ENCODE measurements around the gene SEPTIN5. TPM values are rescaled to one million over a fixed set of nuclear protein-coding genes. Genes with fewer than 3 reads are reported as not detected.

SEPTIN5 gene
- total RNA-seq, 1 donor = 20.9 TPM

DNA sequence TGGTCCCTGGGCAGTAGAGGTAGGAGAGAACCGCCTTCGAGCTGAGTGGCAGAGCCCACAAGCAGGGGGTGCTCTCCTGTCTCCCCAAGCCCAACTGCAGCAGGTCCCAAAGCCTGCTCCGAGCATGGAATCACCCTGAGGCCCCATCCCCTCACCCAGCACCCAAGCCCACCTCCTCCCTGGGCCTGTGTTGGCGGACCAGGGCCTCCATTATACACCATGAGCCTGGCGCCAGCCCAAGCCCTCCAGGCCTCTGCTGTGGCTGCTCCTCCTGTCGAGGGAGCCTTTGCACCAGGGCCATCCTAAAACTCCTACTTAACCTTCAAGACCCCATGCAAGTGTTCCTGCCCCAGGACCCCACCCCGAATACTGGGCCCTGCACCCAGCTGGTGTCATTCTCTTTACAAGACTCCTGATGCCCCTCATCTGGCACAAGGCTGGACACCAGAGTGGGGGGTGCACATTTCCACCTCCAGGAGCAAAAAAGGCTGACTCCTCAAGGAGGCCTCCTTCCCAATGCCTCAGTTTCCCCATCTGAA is 25.7 kb downstream of the SEPTIN5 start:
- Histone ChIP-seq H3K4me1 (ENCODE audit: insufficient read depth, low read length) (no peaks in the 10 kb centered on the region), H3K9me3 (ENCODE audit: low read depth, low read length) (no peaks in the 10 kb centered on the region), H3K4me3 (ENCODE audit: low read length) (no peak overlapping the region), H3K27me3 (ENCODE audit: insufficient read depth, low read length) (no peaks in the 10 kb centered on the region)

DNA sequence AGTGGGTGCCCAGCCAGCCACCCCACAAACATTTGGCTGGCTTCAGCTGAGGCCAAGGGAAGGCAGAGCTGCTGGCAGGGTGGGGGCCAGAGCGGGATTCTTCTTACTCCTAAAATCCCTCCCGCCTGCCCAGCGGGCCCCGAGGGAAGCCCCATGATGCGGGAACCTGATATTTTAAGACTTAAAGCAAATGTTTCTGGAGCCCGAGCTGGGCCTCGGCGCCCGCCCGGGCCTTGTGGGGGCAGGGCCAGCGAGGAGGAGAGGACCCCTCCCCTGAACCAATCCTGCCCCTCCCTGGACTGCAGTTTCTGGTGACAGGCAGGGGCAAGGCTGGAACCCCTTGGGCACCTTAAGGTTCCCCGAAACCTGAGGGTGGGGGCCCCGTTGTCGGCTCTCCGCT is 26.3 kb downstream of the SEPTIN5 start:
- no peaks in the 10 kb centered on the region for H3K4me1 ChIP-seq (ENCODE audit: insufficient read depth, low read length)
- no peaks in the 10 kb centered on the region for H3K27me3 ChIP-seq (ENCODE audit: insufficient read depth, low read length)
- no peaks in the 10 kb centered on the region for H3K9me3 ChIP-seq (ENCODE audit: low read depth, low read length)
- no peak overlapping the region for H3K4me3 ChIP-seq (ENCODE audit: low read length)

DNA sequence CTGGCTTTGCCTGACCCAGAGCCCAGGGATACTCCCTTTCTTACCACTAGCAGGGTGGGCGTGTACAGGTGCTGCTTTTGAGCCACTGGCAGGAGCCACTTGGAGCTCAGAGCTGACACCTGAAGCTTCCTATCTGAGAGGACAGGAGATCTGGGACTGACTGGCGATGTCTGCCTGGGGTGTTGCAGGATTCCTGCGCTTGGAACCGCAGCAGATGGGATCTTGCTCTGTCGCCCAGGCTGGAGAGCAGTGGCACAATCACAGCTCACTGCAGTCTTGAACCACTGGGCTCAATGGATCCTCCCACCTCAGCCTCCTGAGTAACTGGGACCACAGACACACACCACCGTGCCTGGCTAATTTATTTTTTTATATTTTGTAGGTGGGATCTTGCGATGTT is 26.8 kb downstream of the SEPTIN5 start:
- Histone ChIP-seq H3K4me1 (ENCODE audit: insufficient read depth, low read length) (no peaks in the 10 kb centered on the region), H3K4me3 (ENCODE audit: low read length) (no peak overlapping the region), H3K27me3 (ENCODE audit: insufficient read depth, low read length) (no peaks in the 10 kb centered on the region), H3K9me3 (ENCODE audit: low read depth, low read length) (no peaks in the 10 kb centered on the region)

DNA sequence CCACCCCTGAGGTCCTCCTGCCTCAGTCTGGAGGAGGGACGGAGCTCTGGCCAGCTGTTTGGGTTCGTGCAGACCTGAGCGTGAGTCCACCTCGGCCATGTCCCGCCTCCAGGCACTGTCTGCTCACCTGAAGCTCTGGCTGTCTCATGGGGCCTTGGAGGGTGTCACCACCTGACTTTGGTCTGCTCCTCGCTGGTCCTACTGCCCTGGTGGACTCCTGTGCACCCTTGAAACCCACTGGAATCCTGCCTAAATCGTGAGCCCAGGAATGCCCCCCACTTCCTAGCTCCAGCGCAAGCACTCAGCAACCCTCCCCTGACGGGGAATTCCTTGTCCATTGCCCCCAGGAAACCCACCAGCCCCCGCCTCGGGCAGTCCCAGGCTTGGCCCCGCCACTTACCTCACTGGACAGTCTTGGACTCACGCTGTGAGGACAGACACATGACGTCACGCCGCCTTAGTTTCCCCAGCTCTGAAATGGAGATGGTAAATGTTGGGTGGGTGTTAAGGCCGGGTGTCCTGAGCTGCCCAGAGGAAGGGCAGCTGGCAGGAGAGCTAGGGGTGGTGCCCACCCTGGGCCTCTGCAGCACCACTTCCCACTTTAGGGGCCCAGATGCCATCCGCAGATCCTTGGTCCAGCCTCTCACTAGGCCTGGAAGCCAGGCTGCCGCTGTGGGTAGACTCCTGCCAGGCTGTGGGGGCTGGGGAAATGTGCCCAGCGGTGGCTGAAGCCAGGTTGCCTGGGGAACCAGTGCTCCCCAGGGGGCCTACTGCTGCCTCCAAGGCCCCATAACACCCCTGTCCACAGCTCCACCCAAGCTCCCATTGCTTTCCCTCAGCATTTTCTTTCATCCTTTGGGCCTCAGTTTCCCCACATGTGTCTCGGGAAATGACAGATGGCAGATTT is 28.1 kb downstream of the SEPTIN5 start:
- H3K9me3 ChIP-seq (ENCODE audit: low read depth, low read length) = no peaks in the 10 kb centered on the region
- H3K27me3 ChIP-seq (ENCODE audit: insufficient read depth, low read length) = no peaks in the 10 kb centered on the region
- no peak overlapping the region for H3K4me3 ChIP-seq (ENCODE audit: low read length)
- no peaks in the 10 kb centered on the region for H3K4me1 ChIP-seq (ENCODE audit: insufficient read depth, low read length)

DNA sequence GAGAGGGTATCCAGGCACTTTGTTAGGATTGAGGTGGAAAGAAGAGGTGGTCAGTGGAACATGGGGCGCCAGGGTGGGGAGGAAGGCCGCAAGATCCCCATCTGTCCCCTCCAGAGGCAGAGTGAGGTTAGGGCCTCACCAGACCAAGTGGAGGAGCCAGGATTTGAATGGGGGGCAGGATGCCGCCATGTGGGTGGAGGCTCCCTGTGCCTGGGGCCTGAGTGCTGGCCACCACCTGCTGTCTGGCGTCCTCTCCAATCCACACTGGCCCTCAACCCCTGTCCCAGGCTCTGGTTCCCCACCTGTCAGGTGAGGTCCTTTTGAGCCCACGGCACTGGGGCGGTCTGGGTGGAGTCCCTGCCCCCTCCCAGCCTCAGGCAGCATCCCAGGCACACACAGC is 28.8 kb downstream of the SEPTIN5 start:
- H3K27me3 ChIP-seq (ENCODE audit: insufficient read depth, low read length) = no peaks in the 10 kb centered on the region
- no peak overlapping the region for H3K4me3 ChIP-seq (ENCODE audit: low read length)
- no peaks in the 10 kb centered on the region for H3K9me3 ChIP-seq (ENCODE audit: low read depth, low read length)
- H3K4me1 ChIP-seq (ENCODE audit: insufficient read depth, low read length) = no peaks in the 10 kb centered on the region

DNA sequence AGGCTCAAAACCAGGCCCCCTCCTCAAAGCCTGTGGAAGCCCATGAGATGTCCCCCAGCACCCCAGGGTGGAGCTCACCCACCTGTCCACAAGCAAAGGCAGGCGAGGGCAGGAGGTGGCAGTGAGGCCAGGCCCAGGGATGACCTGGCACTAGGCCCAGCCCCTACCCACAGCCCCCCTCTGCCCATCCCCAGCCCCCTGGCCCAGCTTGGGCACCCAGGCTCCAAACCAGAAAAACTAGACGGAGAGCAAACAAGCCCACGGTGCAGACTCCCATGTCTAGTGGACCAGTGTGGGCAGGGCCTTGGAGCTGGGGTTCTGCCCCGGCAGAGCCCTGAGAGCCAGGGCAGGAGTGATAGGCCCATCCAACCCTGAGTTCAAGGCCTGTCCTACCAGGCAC is 29.3 kb downstream of the SEPTIN5 start:
- Histone ChIP-seq H3K27me3 (ENCODE audit: insufficient read depth, low read length) (no peaks in the 10 kb centered on the region), H3K9me3 (ENCODE audit: low read depth, low read length) (no peaks in the 10 kb centered on the region), H3K4me1 (ENCODE audit: insufficient read depth, low read length) (no peaks in the 10 kb centered on the region), H3K4me3 (ENCODE audit: low read length) (no peak overlapping the region)

DNA sequence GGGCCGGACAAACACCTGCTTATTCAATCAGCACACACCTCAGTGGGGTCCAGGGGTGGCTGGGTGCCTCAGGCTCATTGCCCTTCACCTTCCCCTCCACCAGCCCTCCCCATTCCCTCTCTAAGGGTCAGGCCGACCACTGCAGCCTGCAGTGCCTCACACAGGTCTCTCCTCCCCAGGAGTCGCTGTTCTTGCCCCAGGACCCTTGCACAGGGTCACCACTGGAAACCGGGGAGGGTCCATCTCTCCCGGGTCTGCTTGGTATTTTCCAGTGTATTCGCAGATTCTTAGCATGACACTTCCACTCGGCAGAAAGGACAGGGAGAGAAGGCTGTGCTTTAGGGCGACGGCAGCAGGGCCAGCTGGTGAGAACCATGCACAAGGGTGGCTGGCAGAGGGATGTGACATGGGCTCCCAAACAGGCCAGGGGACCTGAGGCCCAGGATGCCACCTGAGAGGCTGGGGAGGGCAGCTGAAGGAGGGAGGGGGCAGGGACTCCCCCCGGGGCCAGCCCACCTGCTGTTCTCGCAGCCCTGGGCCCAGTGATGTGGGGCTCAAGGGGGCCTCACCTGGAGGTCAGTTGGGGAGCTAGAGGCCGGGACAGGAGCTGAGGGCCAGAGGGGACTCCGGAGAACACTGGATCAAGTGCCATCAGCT is 30.2 kb downstream of the SEPTIN5 start:
- Histone ChIP-seq H3K4me1 (ENCODE audit: insufficient read depth, low read length) (no peaks in the 10 kb centered on the region), H3K27me3 (ENCODE audit: insufficient read depth, low read length) (no peaks in the 10 kb centered on the region), H3K9me3 (ENCODE audit: low read depth, low read length) (no peaks in the 10 kb centered on the region), H3K4me3 (ENCODE audit: low read length) (no peak overlapping the region)

DNA sequence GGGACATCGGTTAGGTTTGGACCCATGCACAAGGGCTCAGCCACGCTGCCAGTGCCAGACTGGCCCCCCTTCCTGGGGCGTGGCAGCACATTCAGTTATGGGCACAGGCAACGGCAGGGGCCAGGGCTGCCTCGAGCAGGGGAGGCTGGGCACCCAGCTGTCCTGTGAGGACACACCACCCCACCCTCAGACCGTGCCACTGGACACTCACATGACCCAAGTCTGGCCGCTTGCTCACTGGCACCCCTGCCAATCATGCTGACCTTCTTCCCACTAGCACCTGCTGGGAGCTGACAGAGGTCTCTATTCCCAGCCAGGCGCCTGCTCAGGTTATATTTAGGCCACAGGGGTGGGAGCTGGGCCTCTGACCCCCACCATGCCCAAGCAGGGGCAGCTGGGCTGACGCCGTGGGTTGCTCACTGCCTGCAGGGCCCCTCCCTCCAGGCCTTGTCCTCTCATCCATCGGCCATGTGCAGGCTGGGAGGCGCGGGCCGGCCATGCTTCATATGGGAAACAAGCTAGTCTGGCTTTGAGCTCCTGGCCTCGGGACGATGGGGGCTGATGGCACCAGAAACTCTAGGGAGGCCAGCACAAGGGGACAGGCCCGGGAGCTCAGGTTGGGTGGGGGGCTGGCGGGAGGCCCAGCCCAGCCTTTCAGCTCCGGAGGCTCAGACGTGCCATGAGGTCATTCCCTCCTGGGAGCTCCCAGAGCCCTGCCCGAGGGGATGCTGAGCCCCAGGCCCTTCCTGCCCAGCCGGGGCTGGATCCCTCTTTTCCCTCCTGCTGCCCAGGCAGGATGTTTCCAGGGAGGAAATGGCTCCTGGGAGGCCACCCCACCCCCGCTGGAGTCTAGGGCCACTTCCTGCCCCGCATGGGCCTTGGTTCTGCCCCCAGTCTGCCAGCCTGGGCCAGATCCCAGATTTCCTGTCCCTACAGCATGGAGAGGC is 31.1 kb downstream of the SEPTIN5 start:
- Histone ChIP-seq H3K9me3 (ENCODE audit: low read depth, low read length) (no peaks in the 10 kb centered on the region), H3K4me3 (ENCODE audit: low read length) (no peak overlapping the region), H3K4me1 (ENCODE audit: insufficient read depth, low read length) (no peaks in the 10 kb centered on the region), H3K27me3 (ENCODE audit: insufficient read depth, low read length) (no peaks in the 10 kb centered on the region)

DNA sequence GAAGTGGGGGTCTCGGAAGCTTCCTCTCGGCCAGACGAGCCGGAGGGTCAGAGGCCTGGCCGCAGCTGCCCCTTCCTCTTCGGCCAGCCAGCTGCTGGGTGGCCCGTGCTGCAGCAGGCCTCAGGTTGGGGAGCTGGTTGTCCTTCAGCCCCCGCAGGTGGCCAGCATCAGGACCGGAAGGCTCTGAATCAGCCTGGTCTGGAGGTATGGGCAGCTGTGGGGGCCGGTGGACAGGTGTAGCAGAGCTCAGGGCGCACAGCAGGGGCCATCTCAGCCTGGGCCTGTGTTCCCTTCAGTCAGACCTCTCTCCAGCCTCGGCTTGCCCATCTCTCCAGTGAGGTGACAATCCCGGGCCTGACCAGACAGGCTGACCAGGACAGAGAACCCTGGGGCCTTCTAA is 32.4 kb downstream of the SEPTIN5 start:
- Histone ChIP-seq H3K4me1 (ENCODE audit: insufficient read depth, low read length) (no peaks in the 10 kb centered on the region), H3K4me3 (ENCODE audit: low read length) (no peak overlapping the region), H3K27me3 (ENCODE audit: insufficient read depth, low read length) (no peaks in the 10 kb centered on the region), H3K9me3 (ENCODE audit: low read depth, low read length) (no peaks in the 10 kb centered on the region)

DNA sequence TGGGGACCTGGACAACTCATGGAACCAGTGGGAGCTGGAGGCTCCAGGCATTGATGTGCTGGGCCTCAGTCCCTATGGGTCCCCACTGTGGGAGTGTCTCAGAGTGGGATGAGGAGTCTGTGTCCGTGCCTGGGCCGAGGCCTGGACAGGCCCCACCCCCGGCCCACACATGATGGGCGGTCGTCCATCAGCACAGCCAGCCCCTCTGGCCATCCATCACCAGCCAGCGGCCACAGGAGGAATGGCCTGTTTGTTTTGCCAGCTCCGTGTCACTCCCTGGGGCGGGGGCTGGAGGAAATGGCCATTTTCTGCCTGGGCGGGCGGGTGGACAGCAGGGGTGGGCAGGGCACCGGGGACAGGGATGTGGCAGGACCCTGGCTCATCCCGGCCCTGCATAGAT is 33.2 kb downstream of the SEPTIN5 start:
- Histone ChIP-seq H3K27me3 (ENCODE audit: insufficient read depth, low read length) (no peaks in the 10 kb centered on the region), H3K9me3 (ENCODE audit: low read depth, low read length) (no peaks in the 10 kb centered on the region), H3K4me3 (ENCODE audit: low read length) (no peak overlapping the region), H3K4me1 (ENCODE audit: insufficient read depth, low read length) (no peaks in the 10 kb centered on the region)

DNA sequence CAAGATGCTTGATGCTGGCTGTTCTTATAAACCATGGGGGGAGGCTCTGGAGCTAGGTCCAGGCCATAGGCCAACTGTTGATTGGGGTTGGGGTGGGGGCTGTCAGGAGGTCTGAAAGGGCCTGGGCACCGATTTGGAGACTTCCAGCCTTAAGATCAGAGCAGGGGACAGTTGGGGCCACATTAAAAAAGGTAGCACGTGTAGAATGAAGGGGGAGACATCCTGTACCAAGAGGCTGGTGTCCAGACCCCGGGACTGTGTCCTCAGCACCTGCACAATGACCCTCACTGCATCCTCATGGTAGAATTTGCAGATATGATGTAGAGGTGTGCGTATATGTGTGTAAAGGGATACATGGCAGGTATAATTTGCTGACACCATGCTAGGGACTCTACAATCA is 33.8 kb downstream of the SEPTIN5 start:
- Histone ChIP-seq H3K4me3 (ENCODE audit: low read length) (no peak overlapping the region), H3K27me3 (ENCODE audit: insufficient read depth, low read length) (peaks cover 2% of the 10 kb centered on the region), H3K9me3 (ENCODE audit: low read depth, low read length) (no peaks in the 10 kb centered on the region), H3K4me1 (ENCODE audit: insufficient read depth, low read length) (no peaks in the 10 kb centered on the region)

DNA sequence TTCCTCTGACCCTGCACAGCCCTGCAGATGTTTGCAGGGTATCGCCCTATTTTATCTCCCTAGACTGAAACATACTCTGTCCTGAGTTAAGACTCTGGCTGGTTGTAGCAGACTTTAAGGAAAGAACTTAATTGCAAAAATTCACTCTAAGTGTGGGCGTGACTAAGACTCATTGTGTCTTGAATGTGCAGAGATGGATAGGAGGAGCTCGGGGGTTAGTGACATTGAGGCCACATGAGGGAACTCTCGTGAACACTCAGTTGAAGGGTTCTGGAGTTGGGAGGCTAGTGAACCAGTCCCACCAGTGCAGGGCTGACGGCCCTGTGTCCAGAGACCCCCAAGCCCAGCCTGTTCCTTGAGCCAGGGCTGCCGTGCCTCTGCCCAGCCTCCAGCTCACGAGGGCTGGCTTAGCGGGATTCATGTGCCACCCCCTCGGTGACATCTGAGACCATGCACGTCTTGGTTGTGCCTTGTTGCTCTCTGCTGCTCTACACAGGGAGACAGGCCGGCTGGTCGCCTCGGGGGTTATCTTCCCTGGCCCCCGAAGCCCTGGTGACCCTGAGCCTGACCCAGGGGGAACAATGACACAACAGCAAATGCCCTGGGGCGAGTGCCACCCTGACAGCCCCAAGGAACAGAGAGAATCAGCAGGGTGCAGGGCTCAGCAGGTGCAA is 34.8 kb downstream of the SEPTIN5 start:
- Histone ChIP-seq H3K4me3 (ENCODE audit: low read length) (no peak overlapping the region), H3K9me3 (ENCODE audit: low read depth, low read length) (no peaks in the 10 kb centered on the region), H3K4me1 (ENCODE audit: insufficient read depth, low read length) (no peaks in the 10 kb centered on the region), H3K27me3 (ENCODE audit: insufficient read depth, low read length) (peaks cover 12% of the 10 kb centered on the region)

DNA sequence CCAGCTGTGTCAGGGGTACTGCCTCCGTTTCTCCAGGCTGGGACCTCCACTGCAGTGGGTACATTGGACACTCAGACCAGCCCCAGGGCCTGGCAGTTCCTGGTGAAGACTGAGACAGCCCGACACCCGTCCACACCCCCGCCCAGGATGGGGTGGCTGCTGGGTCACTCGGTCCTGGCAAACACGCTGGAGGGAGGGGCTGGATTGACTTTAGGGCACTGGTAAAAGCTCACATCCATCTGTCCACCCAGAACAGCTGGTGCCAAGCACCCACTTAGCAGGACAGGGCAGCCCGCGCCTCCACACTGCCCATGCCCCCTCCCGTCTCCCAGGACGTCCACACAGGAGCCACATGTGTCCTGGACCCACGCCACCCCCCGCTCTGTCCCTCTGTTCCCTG is 35.6 kb downstream of the SEPTIN5 start:
- Histone ChIP-seq H3K9me3 (ENCODE audit: low read depth, low read length) (no peaks in the 10 kb centered on the region), H3K4me1 (ENCODE audit: insufficient read depth, low read length) (no peaks in the 10 kb centered on the region), H3K4me3 (ENCODE audit: low read length) (no peak overlapping the region), H3K27me3 (ENCODE audit: insufficient read depth, low read length) (peaks cover 19% of the 10 kb centered on the region)
